MM.1S (cell line): Measurements from ENCODE around the gene PUS10.

Source experiments
- DNase-seq: peaks from one replicate; pipeline ENCODE4 v3.0.0-alpha.2; 2015
- H2AFZ ChIP-seq: fragments of 300-600 bp; sonication (generic); 2 replicates; pipeline ENCODE4 v1.6.0; 2016; ENCODE audit warnings: antibody characterized with exemption, low read length
- H3F3A ChIP-seq: fragments of 300-600 bp; sonication (generic); 2 replicates; pipeline ENCODE4 v1.6.1; 2016; ENCODE audit warnings: mild to moderate bottlenecking, antibody characterized with exemption, low read length, moderate library complexity, mixed read lengths; ENCODE audit not compliant: insufficient read depth
- H3K27ac ChIP-seq: fragments of 300-600 bp; sonication (generic); 2 replicates; pipeline ENCODE4 v1.5.1; 2016; ENCODE audit warnings: mild to moderate bottlenecking, low read length
- H3K27me3 ChIP-seq: fragments of 300-600 bp; sonication (generic); replicated peaks from 2 replicates; pipeline ENCODE4 v1.6.0; 2016; ENCODE audit warnings: low read length; ENCODE audit not compliant: insufficient read depth
- H3K36me3 ChIP-seq: fragments of 300-600 bp; sonication (generic); replicated peaks from 2 replicates; pipeline ENCODE4 v1.6.1; 2016; ENCODE audit warnings: mild to moderate bottlenecking, low read length, mixed read lengths; ENCODE audit not compliant: insufficient read depth
- H3K4me1 ChIP-seq: fragments of 300-600 bp; sonication (generic); 2 replicates; pipeline ENCODE4 v1.6.1; 2016; ENCODE audit warnings: low read length, mixed read lengths
- H3K4me2 ChIP-seq: fragments of 300-600 bp; sonication (generic); 2 replicates; pipeline ENCODE4 v1.6.0; 2016; ENCODE audit warnings: low read depth, low read length
- H3K4me3 ChIP-seq: fragments of 300-600 bp; sonication (generic); 2 replicates; pipeline ENCODE4 v1.5.1; 2016; ENCODE audit warnings: low read length, mixed read lengths
- H3K79me2 ChIP-seq: fragments of 300-600 bp; sonication (generic); 2 replicates; pipeline ENCODE4 v1.6.1; 2016; ENCODE audit warnings: mixed run types, low read length, mixed read lengths
- H3K9ac ChIP-seq: fragments of 300-600 bp; sonication (generic); 2 replicates; pipeline ENCODE4 v1.6.1; 2016; ENCODE audit warnings: low read length, mixed read lengths
- H3K9me2 ChIP-seq: fragments of 300-600 bp; sonication (generic); replicated peaks from 2 replicates; pipeline ENCODE4 v1.6.1; 2016; ENCODE audit warnings: mild to moderate bottlenecking, low read length, mixed read lengths; ENCODE audit not compliant: insufficient read depth
- H3K9me3 ChIP-seq: fragments of 300-600 bp; sonication (generic); replicated peaks from 2 replicates; pipeline ENCODE4 v1.6.1; 2016; ENCODE audit warnings: mild to moderate bottlenecking, low read length, mixed read lengths; ENCODE audit not compliant: insufficient read depth
- H4K20me1 ChIP-seq: fragments of 300-600 bp; sonication (generic); 2 replicates; pipeline ENCODE4 v1.6.1; 2016; ENCODE audit warnings: mild to moderate bottlenecking, low read length, moderate library complexity, mixed read lengths; ENCODE audit not compliant: insufficient read depth
- EZH2 ChIP-seq: fragments of 300-600 bp; sonication (generic); optimal IDR thresholded peaks from 2 replicates; pipeline ENCODE3; 2017; ENCODE audit warnings: low read depth, mild to moderate bottlenecking, antibody characterized with exemption, low read length, mixed read lengths
- EZH2phosphoT487 ChIP-seq: fragments of 300-600 bp; sonication (generic); IDR thresholded peaks from 2 replicates; pipeline ENCODE4 v1.6.1; 2018; ENCODE audit warnings: antibody characterized with exemption, low read length
- TF ChIP-seq, protein P1 (sequence below): fragments of 300-600 bp; sonication (generic); IDR thresholded peaks from 2 replicates; pipeline ENCODE4 v1.5.1; 2016; ENCODE audit warnings: antibody characterized with exemption, low read length, mixed read lengths

Gene PUS10

DNA sequence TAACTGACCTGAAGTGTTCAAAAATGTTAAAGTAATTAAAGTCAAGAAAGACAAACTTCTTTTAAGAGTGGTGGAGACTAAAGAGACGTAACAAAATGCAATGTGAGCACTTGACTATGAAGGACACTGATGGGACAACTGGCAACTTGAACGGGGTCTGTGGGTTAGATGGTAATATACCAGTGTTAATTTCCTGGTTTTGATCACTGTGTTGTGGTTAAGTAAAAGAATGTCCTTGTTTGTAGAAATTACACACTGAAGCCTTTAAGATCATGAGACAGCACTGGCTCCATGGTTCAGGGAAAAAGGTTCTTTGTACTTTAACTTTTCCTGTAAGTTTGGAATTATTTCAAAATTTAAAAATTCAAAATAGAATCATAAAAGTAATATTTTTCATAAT is 78.4 kb downstream of the PUS10 start:
- H3K36me3 ChIP-seq, result no peaks in the 10 kb centered on the region
- no peaks in the 10 kb centered on the region for H3K79me2 ChIP-seq

DNA sequence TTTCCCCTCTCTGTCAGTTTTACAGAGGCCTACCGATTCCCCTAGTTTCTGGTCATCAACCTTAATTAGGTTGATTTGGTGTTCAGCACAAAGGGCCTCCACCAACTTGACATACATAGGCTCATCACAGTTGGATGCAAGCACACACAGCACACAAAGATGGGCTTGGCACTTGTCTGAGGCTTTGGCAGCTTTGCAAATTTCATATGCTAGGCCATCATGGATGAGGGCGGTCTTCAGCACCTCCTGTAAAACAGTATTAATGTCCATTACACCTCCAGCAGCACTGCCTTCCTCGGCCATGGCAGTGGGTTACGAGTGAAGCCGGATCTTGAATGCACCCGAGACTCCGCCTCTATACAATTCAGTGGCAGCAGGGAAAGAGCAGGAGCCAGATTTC is 79.8 kb downstream of the PUS10 start:
- H3K79me2 ChIP-seq, result no peaks in the 10 kb centered on the region

More for the DNA sequence above, 78.4 kb downstream of the PUS10 start:
- Histone ChIP-seq H3F3A (no peaks in the 10 kb centered on the region), H3K9me3 (no peaks in the 10 kb centered on the region), H2AFZ (no peak overlapping the region), H3K4me1 (no peaks in the 10 kb centered on the region), H3K27ac (no peak overlapping the region), H3K9me2 (no peaks in the 10 kb centered on the region), H3K27me3 (no peaks in the 10 kb centered on the region), H3K9ac (no peak overlapping the region), H4K20me1 (no peaks in the 10 kb centered on the region), H3K4me2 (no peak overlapping the region), H3K4me3 (no peak overlapping the region)
- no peak for DNase-seq
- TF ChIP-seq, protein P1, sequence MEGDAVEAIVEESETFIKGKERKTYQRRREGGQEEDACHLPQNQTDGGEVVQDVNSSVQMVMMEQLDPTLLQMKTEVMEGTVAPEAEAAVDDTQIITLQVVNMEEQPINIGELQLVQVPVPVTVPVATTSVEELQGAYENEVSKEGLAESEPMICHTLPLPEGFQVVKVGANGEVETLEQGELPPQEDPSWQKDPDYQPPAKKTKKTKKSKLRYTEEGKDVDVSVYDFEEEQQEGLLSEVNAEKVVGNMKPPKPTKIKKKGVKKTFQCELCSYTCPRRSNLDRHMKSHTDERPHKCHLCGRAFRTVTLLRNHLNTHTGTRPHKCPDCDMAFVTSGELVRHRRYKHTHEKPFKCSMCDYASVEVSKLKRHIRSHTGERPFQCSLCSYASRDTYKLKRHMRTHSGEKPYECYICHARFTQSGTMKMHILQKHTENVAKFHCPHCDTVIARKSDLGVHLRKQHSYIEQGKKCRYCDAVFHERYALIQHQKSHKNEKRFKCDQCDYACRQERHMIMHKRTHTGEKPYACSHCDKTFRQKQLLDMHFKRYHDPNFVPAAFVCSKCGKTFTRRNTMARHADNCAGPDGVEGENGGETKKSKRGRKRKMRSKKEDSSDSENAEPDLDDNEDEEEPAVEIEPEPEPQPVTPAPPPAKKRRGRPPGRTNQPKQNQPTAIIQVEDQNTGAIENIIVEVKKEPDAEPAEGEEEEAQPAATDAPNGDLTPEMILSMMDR, result no peak
- TF ChIP-seq EZH2phosphoT487 (no peak), EZH2 (no peak)

DNA sequence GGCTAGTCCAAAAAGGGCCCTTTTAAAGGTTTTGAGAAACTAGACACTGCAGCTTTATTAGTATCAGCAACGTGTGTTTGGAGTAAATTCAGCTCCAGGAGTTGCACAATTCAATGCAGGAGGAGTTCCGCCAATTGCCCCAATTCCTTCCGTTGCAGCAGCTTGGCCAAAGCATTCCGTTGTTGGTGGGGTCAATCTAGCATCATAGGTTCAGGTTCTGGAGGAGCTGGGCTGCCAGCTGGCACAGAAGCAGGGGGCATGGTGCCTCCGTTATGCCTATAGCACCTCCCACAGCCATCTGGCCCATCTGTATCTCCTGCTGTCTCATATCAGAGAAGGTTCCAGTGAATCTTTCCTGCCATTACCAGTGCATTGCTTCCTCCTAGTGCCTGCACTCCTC is 81.3 kb downstream of the PUS10 start:
- TF ChIP-seq EZH2 (no peak), EZH2phosphoT487 (no peak)
- TF ChIP-seq, protein P1, result no peak
- DNase-seq, result no peak
- Histone ChIP-seq H3K79me2 (no peaks in the 10 kb centered on the region), H3K27ac (no peak overlapping the region), H3K36me3 (no peaks in the 10 kb centered on the region), H4K20me1 (no peaks in the 10 kb centered on the region), H3K27me3 (no peaks in the 10 kb centered on the region), H3K4me2 (no peak overlapping the region), H3K9ac (no peak overlapping the region), H3F3A (no peaks in the 10 kb centered on the region), H3K9me2 (no peaks in the 10 kb centered on the region), H2AFZ (no peak overlapping the region), H3K4me1 (no peaks in the 10 kb centered on the region), H3K4me3 (no peak overlapping the region), H3K9me3 (no peaks in the 10 kb centered on the region)

More for the DNA sequence above, 79.8 kb downstream of the PUS10 start:
- H3K27ac ChIP-seq, result no peak overlapping the region
- no peak overlapping the region for H2AFZ ChIP-seq
- H3K4me3 ChIP-seq, result no peak overlapping the region
- no peak overlapping the region for H3K9ac ChIP-seq
- no peaks in the 10 kb centered on the region for H3K4me1 ChIP-seq
- H3K27me3 ChIP-seq, result no peaks in the 10 kb centered on the region
- no peaks in the 10 kb centered on the region for H3K9me3 ChIP-seq
- no peaks in the 10 kb centered on the region for H3K9me2 ChIP-seq
- H3F3A ChIP-seq, result no peaks in the 10 kb centered on the region
- DNase-seq, result no peak
- no peaks in the 10 kb centered on the region for H4K20me1 ChIP-seq
- H3K4me2 ChIP-seq, result no peak overlapping the region
- H3K36me3 ChIP-seq, result no peaks in the 10 kb centered on the region
- TF ChIP-seq, protein P1, result no peak
- TF ChIP-seq EZH2 (no peak), EZH2phosphoT487 (no peak)
